Liver (tissue), 9 donors: ENCODE results near the gene MEGF6. TPM values are rescaled to one million over a fixed set of nuclear protein-coding genes. Genes with fewer than 3 reads are reported as not detected.

Experiments
- DNase-seq: peaks from one replicate; pipeline ENCODE4 v3.0.0-alpha.2; 2017; ENCODE audit warnings: low spot score
- H3K27ac ChIP-seq, 2 donors: one replicate each; pipeline ENCODE4 v1.7.0; 2013; ENCODE audit warnings: inconsistent platforms in 2 of 2, low read length in 2 of 2, control low read depth in 1 of 2, low read depth in 1 of 2, mild to moderate bottlenecking in 1 of 2
- H3K27me3 ChIP-seq, 4 donors: one replicate each; pipeline versions ENCODE4 v1.6.1 to v1.7.0; 2013; ENCODE audit warnings: low read length in 3 of 4, inconsistent platforms in 1 of 4, mild to moderate bottlenecking in 1 of 4, moderate library complexity in 1 of 4; ENCODE audit not compliant: control insufficient read depth in 4 of 4, insufficient read depth in 4 of 4
- H3K36me3 ChIP-seq, 4 donors: one replicate each; pipeline versions ENCODE4 v1.6.1 to v1.7.0; 2013; ENCODE audit warnings: low read length in 3 of 4, mild to moderate bottlenecking in 3 of 4, low read depth in 1 of 4, moderate library complexity in 1 of 4; ENCODE audit not compliant: control insufficient read depth in 4 of 4, insufficient read depth in 3 of 4
- H3K4me1 ChIP-seq, 4 donors: one replicate each; pipeline versions ENCODE4 v1.6.1 to v1.7.0; 2013; ENCODE audit warnings: low read length in 3 of 4, mild to moderate bottlenecking in 3 of 4, moderate library complexity in 1 of 4; ENCODE audit not compliant: control insufficient read depth in 4 of 4, insufficient read depth in 4 of 4
- H3K4me3 ChIP-seq, 3 donors: one replicate each; pipeline versions ENCODE4 v1.6.1 to v1.7.0; 2013; ENCODE audit warnings: low read length in 3 of 3, control low read depth in 1 of 3, low read depth in 1 of 3, mild to moderate bottlenecking in 1 of 3
- H3K9ac ChIP-seq, 2 donors: one replicate each; pipeline ENCODE4 v1.7.0; 2013; ENCODE audit warnings: low read length in 2 of 2, mild to moderate bottlenecking in 2 of 2, moderate library complexity in 2 of 2, control low read depth in 1 of 2, low read depth in 1 of 2
- H3K9me3 ChIP-seq, 4 donors: one replicate each; pipeline versions ENCODE4 v1.6.1 to v1.7.0; 2013; ENCODE audit warnings: low read length in 3 of 4; ENCODE audit not compliant: control insufficient read depth in 4 of 4
- EGR1 ChIP-seq, 2 donors: IDR thresholded peaks; 2 replicates each; pipeline ENCODE4 v1.6.1; 2016 to 2018; ENCODE audit warnings: antibody characterized with exemption in 2 of 2, low read depth in 2 of 2
- FOXA1 ChIP-seq: IDR thresholded peaks from 2 replicates; pipeline ENCODE4 v1.6.1; 2016; ENCODE audit warnings: antibody characterized with exemption
- GABPA ChIP-seq, 2 donors: IDR thresholded peaks in 1 of 2; conservative IDR thresholded peaks in 1 of 2; 2 replicates each; pipeline ENCODE4 v1.6.1; 2016; ENCODE audit warnings: antibody characterized with exemption in 2 of 2, mild to moderate bottlenecking in 1 of 2, moderate library complexity in 1 of 2
- HNF4A ChIP-seq, 2 donors: conservative IDR thresholded peaks; 2 replicates each; pipeline ENCODE4 v1.6.1; 2016; ENCODE audit warnings: antibody characterized with exemption in 2 of 2, mild to moderate bottlenecking in 2 of 2
- HNF4G ChIP-seq: IDR thresholded peaks from 2 replicates; pipeline ENCODE4 v1.6.1; 2016; ENCODE audit warnings: antibody characterized with exemption
- JUND ChIP-seq, 2 donors: IDR thresholded peaks; 2 replicates each; pipeline ENCODE4 v1.6.1; 2016; ENCODE audit warnings: antibody characterized with exemption in 2 of 2
- MAX ChIP-seq: IDR thresholded peaks from 2 replicates; pipeline ENCODE4 v1.6.1; 2016; ENCODE audit warnings: antibody characterized with exemption
- NR2F2 ChIP-seq: IDR thresholded peaks from 2 replicates; pipeline ENCODE4 v1.6.1; 2016; ENCODE audit warnings: antibody characterized with exemption
- RAD21 ChIP-seq, 2 donors: IDR thresholded peaks; 2 replicates each; pipeline ENCODE4 v1.6.1; 2016; ENCODE audit warnings: antibody characterized with exemption in 2 of 2, mild to moderate bottlenecking in 2 of 2
- RXRA ChIP-seq, 2 donors: IDR thresholded peaks; 2 replicates each; pipeline ENCODE4 v1.6.1; 2017 to 2018; ENCODE audit warnings: antibody characterized with exemption in 2 of 2, mild to moderate bottlenecking in 1 of 2
- SP1 ChIP-seq: IDR thresholded peaks from 2 replicates; pipeline ENCODE4 v1.6.1; 2018; ENCODE audit warnings: antibody characterized with exemption, mild to moderate bottlenecking
- TAF1 ChIP-seq: conservative IDR thresholded peaks from 2 replicates; pipeline ENCODE4 v1.6.1; 2016; ENCODE audit warnings: antibody characterized with exemption, mild to moderate bottlenecking
- YY1 ChIP-seq: IDR thresholded peaks from 2 replicates; pipeline ENCODE4 v1.6.1; 2016; ENCODE audit warnings: antibody characterized with exemption, mild to moderate bottlenecking
- ZBTB33 ChIP-seq: IDR thresholded peaks from 2 replicates; pipeline ENCODE4 v1.6.1; 2016; ENCODE audit warnings: antibody characterized with exemption
- WGBS: extraction: QIAGEN DNeasy Blood & Tissue Kit; methylation state at CpG from one replicate; pipeline ENCODE4 v1.1.7; 2013; 5-methylcytosine and 5-hydroxymethylcytosine counted together
- polyA plus RNA-seq, 2 donors: library from polyadenylated mRNA; stranded (reverse) in 1 of 2; unstranded in 1 of 2; fragments of 200-250 nt in 1 of 2; fragments of >200 nt in 1 of 2; fragmentation: Nextera tagmentation in 1 of 2; extraction: Ambion mirVana in 1 of 2; gene quantifications; one replicate each; pipeline versions ENCODE4 v1.2.1 to v1.2.3, GENCODE V29; 2013 to 2015
- total RNA-seq, 2 donors: library from RNA; depleted of rRNA; stranded (reverse); fragments of >200 nt; gene quantifications; one replicate each; pipeline ENCODE4 v1.2.3, GENCODE V29; 2014
- donor health status: healthy.
- donor health status: healthy.
- donor health status: healthy.
- donor health status: healthy.
- donor health status: healthy.

Gene MEGF6
- total and polyA plus RNA-seq, 4 donors, result 1.3 to 11.0 (median 4.0) TPM

GRCh38 chr1:3515272-3515671 lies 96.0 kb downstream of the MEGF6 start:
- no peaks in the 10 kb centered on the region for H3K36me3 ChIP-seq
- H3K4me1 ChIP-seq, result no peaks in the 10 kb centered on the region
- DNase-seq, result no peak
- no peaks in the 10 kb centered on the region for H3K9me3 ChIP-seq
- H3K27ac ChIP-seq, result no peak overlapping the region
- H3K27me3 ChIP-seq, result no peaks in the 10 kb centered on the region
- H3K9ac ChIP-seq, result no peak overlapping the region
- no peak for TF ChIP-seq FOXA1
- no peak for TF ChIP-seq SP1
- no peak for TF ChIP-seq JUND (IDR thresholded peaks at IDR 0.05)
- no peak for TF ChIP-seq EGR1 (IDR thresholded peaks at IDR 0.05; ENCODE audit: low read depth in 2 of 2)
- TF ChIP-seq TAF1, result no peak
- no peak for TF ChIP-seq NR2F2
- TF ChIP-seq RXRA (IDR thresholded peaks at IDR 0.05), result no peak
- no peak for TF ChIP-seq HNF4G
- TF ChIP-seq GABPA (IDR thresholded peaks at IDR 0.05 in 1 of 2, conservative IDR thresholded peaks at IDR 0.05 in 1 of 2), result no peak
- H3K4me3 ChIP-seq, result no peak overlapping the region
- WGBS, result 91% methylated on average over 12 of the region's 12 CpGs

- Histone ChIP-seq H3K9me3 (no peaks in the 10 kb centered on the region), H3K4me1 (no peaks in the 10 kb centered on the region), H3K27me3 (no peaks in the 10 kb centered on the region), H3K4me3 (no peak overlapping the region), H3K27ac (no peak overlapping the region), H3K36me3 (no peaks in the 10 kb centered on the region), H3K9ac (no peak overlapping the region)
- no peak for TF ChIP-seq MAX
- DNase-seq, result no peak
- WGBS, result 86% methylated on average over 17 of the region's 17 CpGs
Measured at GRCh38 chr1:3514404-3514803, 96.9 kb downstream of the MEGF6 start.

GRCh38 chr1:3511856-3512255 lies 99.5 kb downstream of the MEGF6 start:
- DNase-seq, result no peak
- Histone ChIP-seq H3K36me3 (no peaks in the 10 kb centered on the region), H3K4me1 (no peaks in the 10 kb centered on the region), H3K27me3 (no peaks in the 10 kb centered on the region), H3K9ac (no peak overlapping the region), H3K9me3 (no peaks in the 10 kb centered on the region), H3K27ac (no peak overlapping the region), H3K4me3 (no peak overlapping the region)
- no peak for TF ChIP-seq RAD21 (IDR thresholded peaks at IDR 0.05)
- TF ChIP-seq GABPA (IDR thresholded peaks at IDR 0.05 in 1 of 2, conservative IDR thresholded peaks at IDR 0.05 in 1 of 2), result no peak
- no peak for TF ChIP-seq HNF4G
- TF ChIP-seq ZBTB33, result no peak
- no peak for TF ChIP-seq TAF1
- no peak for TF ChIP-seq YY1
- TF ChIP-seq FOXA1, result no peak
- TF ChIP-seq NR2F2, result no peak
- TF ChIP-seq HNF4A (conservative IDR thresholded peaks at IDR 0.05), result no peak
- WGBS, result 94% methylated on average over 15 of the region's 15 CpGs

- 95% methylated on average over 16 of the region's 16 CpGs for WGBS
Measured at GRCh38 chr1:3511306-3511705, 100.0 kb downstream of the MEGF6 start.

More at GRCh38 chr1:3511306-3511705, 100.0 kb downstream of the MEGF6 start:
- Histone ChIP-seq H3K4me3 (no peak overlapping the region), H3K9ac (no peak overlapping the region), H3K4me1 (no peaks in the 10 kb centered on the region), H3K27ac (no peak overlapping the region), H3K9me3 (no peaks in the 10 kb centered on the region), H3K36me3 (no peaks in the 10 kb centered on the region), H3K27me3 (no peaks in the 10 kb centered on the region)
- TF ChIP-seq FOXA1, result no peak
- DNase-seq, result no peak
